SK-N-SH (cell line): ENCODE measurements around the gene CHFR. TPM values are rescaled to one million over a fixed set of nuclear protein-coding genes. Genes with fewer than 3 reads are reported as not detected.

Source experiments
- CTCF ChIA-PET: fragments of 300-600, 350-600 bp; formaldehyde crosslinking; extraction: SDS; loops from one replicate; lab custom pipeline; 2021; lab: Yijun Ruan, JAX
- POLR2A ChIA-PET: fragments of 350-600 bp; sonication (Branson Sonifier 250); formaldehyde crosslinking; extraction: SDS; loops from one replicate; lab custom pipeline; 2020; ENCODE audit warnings: antibody characterized with exemption, inconsistent platforms; lab: Yijun Ruan, JAX
- DNase-seq: peaks from one replicate; pipeline ENCODE4 v3.0.0; 2012
- H2AFZ ChIP-seq: fragments of 200-600 bp; sonication (generic); 2 replicates; pipeline ENCODE4 v1.8.1; 2016; ENCODE audit warnings: antibody characterized with exemption, mild to moderate bottlenecking, low read depth
- H3F3A ChIP-seq: fragments of 200-600 bp; sonication (generic); replicated peaks from 2 replicates; pipeline ENCODE3; 2016; ENCODE audit warnings: antibody characterized with exemption, mild to moderate bottlenecking; ENCODE audit not compliant: insufficient read depth
- H3K27ac ChIP-seq, 2 experiments: fragments of 200-500 bp in 1 of 2; fragments of 200-600 bp in 1 of 2; sonication (Bioruptor generic) in 1 of 2; sonication (generic), shearing (Covaris generic) in 1 of 2; 2 replicates each; pipeline versions ENCODE4 v1.5.1 to v1.6.1; 2014 to 2016; ENCODE audit warnings: low read depth in 2 of 2, inconsistent platforms in 1 of 2, low read length in 1 of 2, mild to moderate bottlenecking in 1 of 2, mixed read lengths in 1 of 2
- H3K27me3 ChIP-seq: fragments of 200-600 bp; sonication (generic), shearing (Covaris generic); 2 replicates; pipeline ENCODE4 v1.6.1; 2016; ENCODE audit warnings: mixed run types; ENCODE audit not compliant: insufficient read depth
- H3K36me3 ChIP-seq, 2 experiments: fragments of 200-500 bp in 1 of 2; fragments of 200-600 bp in 1 of 2; sonication (Bioruptor generic) in 1 of 2; sonication (generic) in 1 of 2; replicated peaks in 1 of 2; 2 replicates each; pipeline versions ENCODE3 to v1.5.1; 2014 to 2016; ENCODE audit warnings: low read length in 1 of 2, mild to moderate bottlenecking in 1 of 2; ENCODE audit not compliant: insufficient read depth in 2 of 2, control insufficient read depth in 1 of 2
- H3K4me1 ChIP-seq, 2 experiments: fragments of 200-500 bp in 1 of 2; fragments of 200-600 bp in 1 of 2; sonication (Bioruptor generic) in 1 of 2; sonication (generic), shearing (Covaris generic) in 1 of 2; 2 replicates each; pipeline versions ENCODE4 v1.5.1 to v1.6.1; 2014 to 2016; ENCODE audit warnings: low read depth in 1 of 2, low read length in 1 of 2, mixed run types in 1 of 2; ENCODE audit not compliant: insufficient read depth in 2 of 2, control insufficient read depth in 1 of 2
- H3K4me2 ChIP-seq: fragments of 200-600 bp; sonication (generic), shearing (Covaris generic); 2 replicates; pipeline ENCODE4 v1.6.1; 2017; ENCODE audit warnings: mixed run types
- H3K4me3 ChIP-seq, 2 experiments: fragments of 200-500 bp in 1 of 2; fragments of 200-600 bp in 1 of 2; sonication (Bioruptor generic) in 1 of 2; sonication (generic), shearing (Covaris generic) in 1 of 2; 2 replicates each; pipeline versions ENCODE4 v1.5.1 to v1.8.1; 2014 to 2016; ENCODE audit warnings: low read depth in 2 of 2, inconsistent platforms in 1 of 2, low read length in 1 of 2, mild to moderate bottlenecking in 1 of 2, mixed read lengths in 1 of 2, moderate library complexity in 1 of 2
- H3K79me2 ChIP-seq: fragments of 200-600 bp; sonication (generic); 2 replicates; pipeline ENCODE4 v1.8.1; 2017; ENCODE audit warnings: mild to moderate bottlenecking; ENCODE audit not compliant: insufficient read depth
- H3K9ac ChIP-seq: fragments of 200-600 bp; sonication (generic); 2 replicates; pipeline ENCODE4 v1.6.1; 2017; ENCODE audit warnings: mixed run types
- H3K9me2 ChIP-seq: fragments of 200-600 bp; sonication (generic); 2 replicates; pipeline ENCODE4 v1.6.1; 2017; ENCODE audit warnings: mixed run types
- H3K9me3 ChIP-seq: fragments of 200-600 bp; sonication (generic); 2 replicates; pipeline ENCODE4 v1.6.1; 2017; ENCODE audit warnings: mixed run types, mild to moderate bottlenecking, moderate library complexity
- H4K20me1 ChIP-seq: fragments of 200-600 bp; sonication (generic); 2 replicates; pipeline ENCODE4 v1.6.1; 2017; ENCODE audit warnings: mild to moderate bottlenecking, mixed run types; ENCODE audit not compliant: insufficient read depth
- CHD2 ChIP-seq: fragments of 150-350 bp; IDR thresholded peaks from 2 replicates; pipeline ENCODE4 v1.6.1; 2018; ENCODE audit warnings: low read length; ENCODE audit not compliant: partially characterized antibody
- CTCF ChIP-seq: fragments of 200-600 bp; sonication (generic); IDR thresholded peaks from 2 replicates; pipeline ENCODE4 v1.6.1; 2017; ENCODE audit warnings: antibody characterized with exemption, mild to moderate bottlenecking, moderate library complexity
- ELF1 ChIP-seq: IDR thresholded peaks from 2 replicates; pipeline ENCODE4 v1.4.0; 2012
- EZH2phosphoT487 ChIP-seq: fragments of 200-600 bp; sonication (generic); IDR thresholded peaks from 2 replicates; pipeline ENCODE4 v1.6.1; 2017; ENCODE audit warnings: low read depth, mixed run types, mild to moderate bottlenecking, antibody characterized with exemption, moderate library complexity, borderline replicate concordance
- FOXJ3 ChIP-seq: sonication (generic); formaldehyde crosslinking; IDR thresholded peaks from 2 replicates; pipeline ENCODE4 v1.5.1; 2020; ENCODE audit warnings: mild to moderate bottlenecking, missing genetic modification reagents
- GATA2 ChIP-seq: sonication (generic); formaldehyde crosslinking; IDR thresholded peaks from 2 replicates; pipeline ENCODE4 v1.5.0; 2020; ENCODE audit warnings: mild to moderate bottlenecking, missing genetic modification reagents
- IRF3 ChIP-seq: fragments of 150-350 bp; IDR thresholded peaks from 2 replicates; pipeline ENCODE4 v1.6.1; 2016; ENCODE audit warnings: mild to moderate bottlenecking, low read depth, low read length
- JUND ChIP-seq: IDR thresholded peaks from 2 replicates; pipeline ENCODE4 v1.4.0; 2012
- MAX ChIP-seq: IDR thresholded peaks from 2 replicates; pipeline ENCODE4 v1.4.0; 2012; ENCODE audit warnings: low read depth
- MXI1 ChIP-seq: IDR thresholded peaks from 2 replicates; pipeline ENCODE4 v1.6.1; 2012; ENCODE audit warnings: mild to moderate bottlenecking, low read depth, low read length, improper control_type of control experiment
- NFIC ChIP-seq: IDR thresholded peaks from 2 replicates; pipeline ENCODE4 v1.4.0; 2012; ENCODE audit warnings: borderline replicate concordance
- POLR2AphosphoS5 ChIP-seq: IDR thresholded peaks from 2 replicates; pipeline ENCODE4 v1.6.1; 2012; ENCODE audit warnings: low read depth, low read length
- RAD21 ChIP-seq: IDR thresholded peaks from 2 replicates; pipeline ENCODE4 v1.6.1; 2012; ENCODE audit warnings: mild to moderate bottlenecking, low read length
- RCOR1 ChIP-seq: fragments of 150-350 bp; IDR thresholded peaks from 2 replicates; pipeline ENCODE4 v1.6.1; 2017; ENCODE audit warnings: antibody characterized with exemption, low read length
- RXRA ChIP-seq: IDR thresholded peaks from 2 replicates; pipeline ENCODE4 v1.4.0; 2012; ENCODE audit warnings: low read depth, mild to moderate bottlenecking, borderline replicate concordance
- SIN3A ChIP-seq: IDR thresholded peaks from 2 replicates; pipeline ENCODE4 v1.6.1; 2012; ENCODE audit warnings: low read depth, mild to moderate bottlenecking, low read length, moderate library complexity, borderline replicate concordance
- TAF1 ChIP-seq: IDR thresholded peaks from 2 replicates; pipeline ENCODE4 v1.6.1; 2012; ENCODE audit warnings: low read depth, mild to moderate bottlenecking, low read length, moderate library complexity, borderline replicate concordance
- TCF12 ChIP-seq: IDR thresholded peaks from 2 replicates; pipeline ENCODE4 v1.4.0; 2012
- TEAD4 ChIP-seq: IDR thresholded peaks from 2 replicates; pipeline ENCODE4 v1.4.0; 2012; ENCODE audit warnings: mild to moderate bottlenecking, borderline replicate concordance; ENCODE audit not compliant: insufficient read depth
- YY1 ChIP-seq: IDR thresholded peaks from 2 replicates; pipeline ENCODE4 v1.4.0; 2012; ENCODE audit warnings: low read depth, mild to moderate bottlenecking
- ZBTB33 ChIP-seq: IDR thresholded peaks from 2 replicates; pipeline ENCODE4 v1.4.0; 2012; ENCODE audit warnings: low read depth, borderline replicate concordance
- WGBS: methylation state at CpG from one replicate; pipeline ENCODE4 v1.1.6; 2017; ENCODE audit warnings: low lambda C conversion rate; 5-methylcytosine and 5-hydroxymethylcytosine counted together
- polyA plus RNA-seq, 3 experiments: library from polyadenylated mRNA; depleted of rRNA; stranded (reverse); fragments of >200 nt; gene quantifications; 2 replicates each; pipeline ENCODE4 v1.2.3, GENCODE V29; 2012

The CHFR gene
- polyA plus RNA-seq, 1 of the 3 experiments (the other 2 are of a cell fraction), result 31.6 TPM

GRCh38 chr12:132936163-132936562 is 48.8 kb upstream of the CHFR start:
- no peak overlapping the region for H3K9ac ChIP-seq
- DNase-seq, result no peak
- peaks cover 18% of the 10 kb centered on the region for H3K9me3 ChIP-seq
- H3K4me3 ChIP-seq, result no peak overlapping the region
- no peak overlapping the region for H3K27ac ChIP-seq
- ChIA-PET POLR2A (no interaction called here), CTCF (no interaction called here)
- no peaks in the 10 kb centered on the region for H3K4me1 ChIP-seq
- H3K4me2 ChIP-seq, result no peak overlapping the region
- TF ChIP-seq NFIC, result no peak
- no peak for TF ChIP-seq RCOR1
- TF ChIP-seq JUND, result no peak
- TF ChIP-seq RAD21, result no peak
- TF ChIP-seq SIN3A, result no peak
- TF ChIP-seq ZBTB33, result no peak
- TF ChIP-seq EZH2phosphoT487, result no peak
- no peak for TF ChIP-seq RXRA
- no peak for TF ChIP-seq MXI1
- no peak for TF ChIP-seq TEAD4
- no peak for TF ChIP-seq CHD2
- TF ChIP-seq, all 33 proteins: peak for 0
- Histone ChIP-seq H4K20me1 (no peaks in the 10 kb centered on the region), H2AFZ (no peak overlapping the region), H3K27me3 (no peaks in the 10 kb centered on the region), H3K79me2 (no peaks in the 10 kb centered on the region), H3K9me2 (no peaks in the 10 kb centered on the region), H3K36me3 (peaks cover 5 to 16% of the 10 kb centered on the region in 2 experiments), H3F3A (peaks cover 7% of the 10 kb centered on the region)
- 79% methylated on average over 2 of the region's 2 CpGs for WGBS

- no peaks in the 10 kb centered on the region for H3K9me2 ChIP-seq
- peaks cover 6 to 40% of the 10 kb centered on the region in 2 experiments for H3K36me3 ChIP-seq
- CTCF ChIA-PET, result no interaction called here
- H3F3A ChIP-seq, result peaks cover 8% of the 10 kb centered on the region
- H2AFZ ChIP-seq, result no peak overlapping the region
- no peaks in the 10 kb centered on the region for H3K27me3 ChIP-seq
- peaks cover 61% of the 10 kb centered on the region for H3K9me3 ChIP-seq
- no peak overlapping the region for H3K27ac ChIP-seq
- H4K20me1 ChIP-seq, result no peaks in the 10 kb centered on the region
- POLR2A ChIA-PET, result no interaction called here
- DNase-seq, result no peak
- no peak overlapping the region for H3K4me2 ChIP-seq
- H3K79me2 ChIP-seq, result no peaks in the 10 kb centered on the region
- H3K9ac ChIP-seq, result no peak overlapping the region
- WGBS, result 88% methylated on average over 6 of the region's 6 CpGs
- TF ChIP-seq CTCF, result no peak
- no peak for TF ChIP-seq EZH2phosphoT487
- TF ChIP-seq MAX, result no peak
- no peak for TF ChIP-seq GATA2 (CRISPR knock-in tag)
- TF ChIP-seq NFIC, result no peak
- no peak for TF ChIP-seq ZBTB33
- no peak for TF ChIP-seq YY1
- no peak for TF ChIP-seq TEAD4
- no peak for TF ChIP-seq TAF1
- TF ChIP-seq RAD21, result no peak
- TF ChIP-seq FOXJ3, result no peak
- no peak for TF ChIP-seq RCOR1
- no peak for TF ChIP-seq POLR2AphosphoS5
- no peak for TF ChIP-seq CHD2
- no peak for TF ChIP-seq TCF12
- TF ChIP-seq ELF1, result no peak
- no peak for TF ChIP-seq IRF3
- TF ChIP-seq MXI1, result no peak
- TF ChIP-seq JUND, result no peak
- TF ChIP-seq, all 33 proteins: peak for 0
- Histone ChIP-seq H3K4me1 (no peaks in the 10 kb centered on the region), H3K4me3 (no peak overlapping the region; a peak in 1 of 4 replicates)
Observed at GRCh38 chr12:132926415-132926833, 39.0 kb upstream of the CHFR start.
